CD4-positive, alpha-beta T cell treated with Interleukin-15 for 1 hour (primary cell): ENCODE data around the gene RHBDL1.
A peak's percentile ranks its signal among the peaks of the same experiment; 100 is the strongest.

ENCODE experiments used
- DNase-seq: peaks from one replicate; pipeline ENCODE4 v3.0.0-alpha.2; 2020

RHBDL1 gene

DNA sequence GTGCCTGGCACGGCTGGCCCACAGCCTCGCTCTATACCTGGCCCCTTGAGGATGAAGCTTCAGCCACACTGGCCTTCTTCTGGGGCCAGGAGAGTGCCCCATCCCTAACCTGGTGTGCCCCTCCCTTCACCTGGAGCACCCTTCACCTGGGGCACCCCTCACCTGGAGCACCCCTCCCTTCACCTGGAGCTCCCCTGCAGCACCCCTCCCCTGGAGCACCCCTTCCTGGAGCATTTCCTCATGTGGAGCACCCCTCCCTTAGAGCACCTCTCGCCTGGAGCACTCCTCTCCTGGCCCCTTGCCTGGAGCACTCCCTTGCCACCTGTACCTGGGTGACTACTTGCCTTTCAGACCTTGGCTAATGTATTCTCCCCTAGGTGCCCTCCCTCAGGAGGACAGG, 32.5 kb downstream of the RHBDL1 start:
- no peak for DNase-seq

DNA sequence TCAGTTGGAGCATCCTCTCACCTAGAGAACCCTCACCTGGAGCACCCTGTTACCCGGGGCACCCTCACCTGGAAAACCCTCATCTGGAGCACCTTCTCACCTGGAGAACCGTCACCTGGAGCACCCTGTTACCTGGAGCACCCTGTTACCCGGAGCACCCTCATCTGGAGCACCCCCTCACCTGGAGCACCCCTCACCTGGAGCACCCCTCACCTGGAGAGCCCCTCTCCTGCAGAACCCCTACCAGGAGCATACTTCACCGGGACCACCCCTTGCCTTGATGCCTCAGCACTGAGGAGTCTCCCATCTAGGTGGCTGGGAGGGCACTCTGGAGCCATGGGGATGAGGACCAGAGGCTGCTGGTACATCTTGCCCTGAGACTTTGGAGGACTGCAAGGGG, 33.5 kb downstream of the RHBDL1 start:
- no peak for DNase-seq

DNA sequence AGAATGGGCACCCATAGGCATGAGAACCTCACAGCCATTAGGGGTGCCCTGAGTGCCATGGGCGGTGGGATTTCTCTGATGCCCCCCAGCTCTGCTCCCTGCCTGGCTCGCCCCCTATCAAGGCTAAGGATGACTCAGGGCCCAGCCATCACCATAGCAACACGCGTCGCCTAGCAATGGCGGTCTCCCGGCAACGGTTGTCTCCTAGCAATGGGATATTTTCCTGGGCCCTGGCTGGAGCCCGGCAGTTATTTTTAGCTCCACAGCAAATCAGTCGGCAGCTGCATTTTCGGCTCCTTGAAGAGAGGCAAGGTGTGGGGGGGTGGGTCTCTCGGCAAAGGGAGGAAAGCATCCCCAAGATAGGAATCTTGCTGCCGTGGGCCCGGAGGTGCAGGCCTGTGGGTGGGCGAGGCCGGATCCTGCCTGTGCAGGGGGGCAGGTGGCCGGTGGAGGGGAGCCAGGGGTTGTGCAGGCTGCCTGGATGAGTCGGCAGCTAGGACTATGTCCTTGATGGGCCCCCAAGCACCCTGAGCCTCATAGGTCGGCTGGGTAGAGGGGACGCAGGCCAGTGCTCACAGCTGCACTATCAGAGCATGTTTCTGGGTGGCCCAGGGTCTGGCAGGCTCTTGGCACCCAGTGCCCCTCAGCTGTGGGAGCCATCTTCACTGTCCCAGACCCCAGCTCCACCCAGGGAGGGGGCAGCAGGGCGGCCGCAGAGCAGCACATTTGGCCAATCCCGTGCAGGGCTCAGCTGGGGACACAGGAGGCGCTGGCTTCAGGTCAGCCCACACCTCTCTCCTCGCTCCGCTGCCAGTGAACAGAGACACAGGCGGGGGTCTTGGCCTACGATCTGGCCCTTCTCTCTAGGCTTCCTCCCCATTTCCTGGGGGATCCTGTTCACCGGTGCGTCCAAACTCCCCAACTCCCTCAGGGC, 34.4 kb downstream of the RHBDL1 start:
- no peak for DNase-seq

DNA sequence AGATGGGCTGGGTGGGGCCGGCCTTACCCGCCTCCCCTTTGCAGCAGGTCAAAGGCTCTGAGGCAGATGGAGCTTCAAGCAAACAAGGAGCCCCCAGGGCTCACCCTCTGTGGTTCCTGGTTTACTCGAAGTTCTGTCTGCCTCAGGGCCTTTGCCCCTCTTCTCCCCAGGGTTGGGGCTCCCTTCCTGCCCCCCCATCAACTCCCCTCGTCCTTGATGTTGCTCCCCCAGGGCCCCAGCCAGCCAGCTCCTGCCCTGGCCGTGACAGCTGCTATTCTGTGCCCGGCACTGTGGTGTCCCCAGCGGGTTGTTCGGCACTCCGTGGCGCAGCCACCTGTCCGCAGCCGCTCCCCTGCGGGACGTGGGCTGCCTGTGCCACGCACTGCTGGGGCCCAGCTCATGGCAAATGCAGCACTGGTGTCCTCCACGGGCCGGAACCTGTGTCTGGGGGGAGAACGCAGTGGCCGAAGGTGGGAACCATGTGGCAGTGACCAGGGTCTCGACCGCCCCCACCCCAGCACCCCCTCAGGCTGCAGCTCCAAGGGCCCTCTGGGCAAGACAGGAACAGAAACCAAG, 35.1 kb downstream of the RHBDL1 start:
- DNase-seq, result no peak

DNA sequence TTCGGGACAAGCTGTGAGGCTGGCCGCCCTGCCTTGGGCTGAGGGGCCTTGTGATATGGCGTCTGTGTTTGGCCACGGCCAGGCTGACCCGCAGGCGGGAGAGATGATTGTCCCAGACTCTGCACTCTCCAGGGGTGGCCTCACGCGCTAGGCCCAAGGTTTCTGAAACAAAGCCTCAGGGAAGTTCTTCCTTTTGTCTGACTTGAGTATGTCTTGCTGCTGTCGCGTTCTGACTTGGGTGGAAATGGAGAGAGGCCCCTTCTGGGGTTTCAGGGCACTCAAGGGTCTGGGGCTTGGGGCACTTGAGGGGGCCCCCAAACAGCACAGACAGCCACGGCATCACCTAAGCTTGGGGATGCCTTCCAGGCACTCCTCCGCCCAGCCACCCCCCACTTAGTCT, 35.6 kb downstream of the RHBDL1 start:
- DNase-seq, result no peak

DNA sequence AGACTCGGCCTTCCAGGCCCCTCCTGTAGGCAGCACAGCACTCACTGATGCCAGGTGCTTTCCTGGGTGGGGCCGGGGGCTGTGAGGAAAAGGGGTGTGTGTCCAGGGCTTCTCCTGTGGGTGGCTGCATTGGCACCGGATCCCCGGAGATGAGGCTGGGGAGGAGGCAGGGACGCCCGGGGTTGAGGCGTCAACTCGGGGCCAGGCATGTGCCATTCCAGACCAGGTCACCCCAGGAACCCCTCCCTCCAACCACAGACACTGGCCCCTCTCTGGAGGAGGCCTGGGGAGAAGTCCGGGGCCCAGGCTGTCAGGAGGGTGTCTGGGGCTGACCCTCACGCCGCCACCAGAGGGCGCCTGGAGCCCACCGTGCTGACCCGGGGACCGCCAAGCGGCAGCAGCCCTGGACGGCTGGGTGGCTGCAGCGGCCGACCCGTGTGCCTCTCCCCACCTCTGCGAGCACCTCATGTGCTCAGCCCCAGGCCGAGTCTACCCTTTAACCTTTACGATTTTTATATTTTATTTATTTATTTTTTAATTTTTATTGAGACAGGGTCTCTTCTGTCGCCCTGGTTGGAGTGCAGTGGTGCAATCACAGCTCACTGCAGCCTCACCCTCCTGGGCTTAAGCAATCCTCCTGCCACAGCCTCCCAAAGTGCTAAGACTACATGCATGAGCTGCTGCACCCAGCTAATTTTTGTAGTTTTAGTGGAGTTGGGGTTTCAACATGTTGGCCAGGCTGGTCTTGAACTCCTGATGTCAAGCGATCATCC, 36.3 kb downstream of the RHBDL1 start:
- peak; percentile 78 for DNase-seq

DNA sequence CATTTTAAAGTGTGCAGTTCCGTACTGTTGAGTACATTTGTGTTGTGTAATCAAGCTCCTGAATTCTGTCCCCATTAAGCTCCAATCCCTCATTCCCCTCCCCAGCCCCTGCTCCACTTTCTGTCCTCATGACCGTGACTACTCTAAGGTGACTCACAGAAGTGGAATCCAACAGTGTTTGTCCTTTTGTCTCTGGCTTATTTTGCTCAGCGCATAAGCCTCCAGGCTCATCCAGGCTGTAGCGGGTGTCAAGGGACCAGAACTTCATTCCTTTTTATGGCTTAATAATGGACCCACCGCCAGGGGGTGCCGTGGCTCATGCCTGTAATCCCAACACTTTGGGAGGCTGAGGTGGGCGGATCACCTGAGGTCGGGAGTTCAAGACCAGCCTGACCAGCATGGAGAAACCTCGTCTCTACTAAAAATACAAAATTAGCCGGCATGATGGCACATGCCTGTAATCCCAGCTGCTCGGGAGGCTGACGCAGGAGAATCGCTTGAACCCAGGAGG, 37.3 kb downstream of the RHBDL1 start:
- DNase-seq, result peak; percentile 41

DNA sequence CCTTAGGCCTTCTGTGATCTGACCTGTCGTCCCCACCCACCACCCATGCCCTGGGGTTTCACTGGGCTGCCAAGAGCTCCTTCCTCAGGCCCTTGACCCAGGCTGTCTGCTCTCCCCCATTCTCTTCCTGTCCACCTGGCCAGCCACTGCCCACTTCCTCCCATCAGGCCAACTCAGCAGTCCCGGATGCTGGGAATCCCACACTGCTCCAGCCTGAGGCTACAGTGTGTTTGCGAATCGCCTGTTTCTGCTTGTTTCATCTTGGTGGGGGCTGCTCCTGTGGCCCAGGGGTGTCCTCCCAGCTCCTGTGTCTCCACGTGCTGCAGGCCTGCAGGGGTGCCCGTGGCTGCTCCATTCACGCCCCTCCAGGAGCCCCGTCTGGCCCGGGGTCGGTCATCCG, 38.6 kb downstream of the RHBDL1 start:
- DNase-seq, result no peak

DNA sequence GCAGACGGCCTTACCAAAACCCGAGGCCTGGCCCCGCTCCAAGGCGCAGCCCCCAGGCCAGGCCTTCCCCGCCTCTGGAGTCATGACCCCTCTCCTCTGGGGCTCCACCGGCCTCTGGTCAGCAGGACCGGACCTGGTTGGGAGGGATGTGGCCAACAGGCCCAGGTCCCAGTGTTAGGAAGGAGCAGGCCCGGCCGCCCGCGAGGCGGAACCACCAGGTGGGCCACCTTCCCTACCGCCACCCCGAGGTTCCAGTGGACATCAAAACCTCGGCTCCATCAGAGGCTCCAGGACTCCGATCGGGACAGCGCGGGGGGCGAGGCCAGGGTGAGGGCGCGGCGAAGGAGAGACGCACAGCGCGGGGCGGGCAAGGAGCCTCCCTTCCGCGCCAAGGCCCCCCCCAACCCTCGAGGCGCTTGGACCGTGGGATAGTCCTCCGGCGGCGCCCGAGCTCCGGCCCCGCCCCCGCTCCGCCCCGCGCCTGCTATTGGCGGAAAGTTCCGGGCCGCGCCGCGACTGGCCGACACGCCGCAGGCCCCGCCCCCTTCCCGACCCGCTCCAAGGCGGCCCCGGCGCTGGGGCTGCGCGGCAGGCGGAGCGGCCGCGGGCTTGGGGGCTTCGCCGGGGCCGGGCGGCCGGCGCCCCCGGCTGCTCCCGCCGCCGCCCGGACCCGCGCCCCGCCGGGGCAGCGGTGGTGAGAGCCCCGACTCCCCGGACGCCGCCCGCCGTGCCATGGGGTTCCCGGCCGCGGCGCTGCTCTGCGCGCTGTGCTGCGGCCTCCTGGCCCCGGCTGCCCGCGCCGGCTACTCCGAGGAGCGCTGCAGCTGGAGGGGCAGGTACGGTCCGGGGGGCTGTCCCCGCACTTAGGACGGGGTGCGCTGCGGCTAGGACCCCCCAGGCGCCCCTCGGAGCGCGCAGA, 39.3 kb downstream of the RHBDL1 start, which contains the start of gene METRN:
TSS of gene METRN (plus strand) at position 561 of the 919 bp plus-strand sequence. CDS start at position 733, 172 bp downstream.
- peak; percentile 85 for DNase-seq

DNA sequence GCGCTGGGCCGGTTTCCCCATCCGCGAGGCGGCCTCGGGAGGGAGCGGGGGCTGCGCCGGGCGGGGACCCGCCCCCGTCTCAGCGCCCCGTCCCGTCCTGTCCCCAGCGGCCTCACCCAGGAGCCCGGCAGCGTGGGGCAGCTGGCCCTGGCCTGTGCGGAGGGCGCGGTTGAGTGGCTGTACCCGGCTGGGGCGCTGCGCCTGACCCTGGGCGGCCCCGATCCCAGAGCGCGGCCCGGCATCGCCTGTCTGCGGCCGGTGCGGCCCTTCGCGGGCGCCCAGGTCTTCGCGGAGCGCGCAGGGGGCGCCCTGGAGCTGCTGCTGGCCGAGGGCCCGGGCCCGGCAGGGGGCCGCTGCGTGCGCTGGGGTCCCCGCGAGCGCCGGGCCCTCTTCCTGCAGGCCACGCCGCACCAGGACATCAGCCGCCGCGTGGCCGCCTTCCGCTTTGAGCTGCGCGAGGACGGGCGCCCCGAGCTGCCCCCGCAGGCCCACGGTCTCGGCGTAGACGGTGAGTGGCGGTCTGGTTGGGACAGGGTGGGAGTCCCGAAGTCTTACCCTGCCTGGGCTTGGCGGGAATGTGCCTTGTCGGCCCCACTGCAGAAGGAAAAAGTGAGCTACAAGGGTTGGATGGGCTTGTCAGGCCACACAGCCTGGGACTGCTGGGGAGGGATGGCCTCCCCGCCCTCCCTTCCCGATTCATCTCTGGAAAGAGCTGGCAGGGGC, 40.2 kb downstream of the RHBDL1 start:
- no peak for DNase-seq

DNA sequence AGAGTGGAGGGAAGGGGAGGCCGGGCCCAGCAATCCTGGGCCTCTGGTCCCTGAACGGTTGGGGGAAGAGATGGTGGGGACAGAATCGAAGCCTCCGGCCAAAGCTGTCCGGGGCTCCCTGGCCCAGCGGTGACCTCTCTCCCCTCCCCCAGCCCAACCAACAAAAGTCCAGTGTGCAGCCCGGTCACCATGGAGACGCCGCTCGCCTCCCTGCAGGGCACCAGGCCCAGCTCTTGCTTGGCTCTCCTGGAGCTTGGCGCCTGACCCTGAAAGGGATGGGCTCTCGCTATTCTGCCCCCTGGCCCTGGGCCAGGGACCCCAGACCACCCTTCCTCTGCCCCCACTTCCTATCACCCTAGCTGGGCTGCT, 40.7 kb downstream of the RHBDL1 start:
- no peak for DNase-seq

DNA sequence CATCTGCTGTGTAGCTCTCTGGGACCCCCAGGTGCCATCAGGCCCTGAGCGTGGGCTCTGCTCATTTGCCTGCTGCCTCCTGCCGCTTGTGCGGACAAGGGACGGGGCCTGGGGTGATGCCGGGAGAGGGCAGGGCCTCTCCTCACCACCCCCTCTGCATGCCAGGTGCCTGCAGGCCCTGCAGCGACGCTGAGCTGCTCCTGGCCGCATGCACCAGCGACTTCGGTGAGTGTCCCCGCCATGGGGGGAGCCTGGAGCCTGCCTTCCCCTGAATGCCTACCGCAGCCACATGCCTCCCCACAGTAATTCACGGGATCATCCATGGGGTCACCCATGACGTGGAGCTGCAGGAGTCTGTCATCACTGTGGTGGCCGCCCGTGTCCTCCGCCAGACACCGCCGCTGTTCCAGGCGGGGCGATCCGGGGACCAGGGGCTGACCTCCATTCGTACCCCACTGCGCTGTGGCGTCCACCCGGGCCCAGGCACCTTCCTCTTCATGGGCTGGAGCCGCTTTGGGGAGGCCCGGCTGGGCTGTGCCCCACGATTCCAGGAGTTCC, 41.4 kb downstream of the RHBDL1 start:
- no peak for DNase-seq

DNA sequence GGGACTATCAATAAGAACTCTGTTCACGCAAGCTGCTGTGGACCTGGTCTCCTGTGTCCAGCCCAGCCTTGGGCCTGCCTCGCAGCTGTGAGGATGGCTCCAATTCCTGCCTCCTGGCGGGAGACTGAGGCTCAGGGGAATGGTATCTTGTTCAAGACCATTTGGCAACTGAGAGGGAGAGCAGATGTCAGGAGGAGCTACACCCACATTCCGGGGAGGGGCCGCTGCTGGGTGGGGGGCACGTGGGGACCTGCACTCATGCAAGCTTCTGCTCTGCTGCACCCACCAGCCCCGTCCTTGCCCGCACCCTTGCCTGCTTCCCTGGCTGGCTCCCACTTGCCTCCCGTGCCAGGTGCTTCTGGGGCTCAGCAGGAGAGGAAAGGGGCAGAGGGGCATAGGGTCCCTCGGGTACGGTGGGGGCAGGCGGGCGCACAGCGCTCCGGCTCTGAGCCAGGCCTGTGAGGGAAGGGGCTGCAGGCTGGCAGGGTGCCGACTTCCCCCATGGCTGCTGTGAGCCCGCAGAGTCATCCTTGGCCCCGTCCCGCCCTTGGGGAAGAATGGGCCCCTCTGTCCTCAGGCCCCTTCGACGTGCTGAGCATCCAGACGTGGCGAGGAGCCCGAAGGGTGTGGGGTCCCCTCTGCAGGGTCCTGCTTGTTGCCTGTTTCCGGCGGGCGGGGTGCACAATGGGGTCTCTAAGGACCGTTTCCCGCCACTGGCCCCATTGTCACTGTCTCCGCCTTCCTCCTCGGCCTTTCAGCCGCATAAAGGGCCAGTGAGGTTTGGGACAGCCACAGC, 42.2 kb downstream of the RHBDL1 start:
- DNase-seq, result no peak

DNA sequence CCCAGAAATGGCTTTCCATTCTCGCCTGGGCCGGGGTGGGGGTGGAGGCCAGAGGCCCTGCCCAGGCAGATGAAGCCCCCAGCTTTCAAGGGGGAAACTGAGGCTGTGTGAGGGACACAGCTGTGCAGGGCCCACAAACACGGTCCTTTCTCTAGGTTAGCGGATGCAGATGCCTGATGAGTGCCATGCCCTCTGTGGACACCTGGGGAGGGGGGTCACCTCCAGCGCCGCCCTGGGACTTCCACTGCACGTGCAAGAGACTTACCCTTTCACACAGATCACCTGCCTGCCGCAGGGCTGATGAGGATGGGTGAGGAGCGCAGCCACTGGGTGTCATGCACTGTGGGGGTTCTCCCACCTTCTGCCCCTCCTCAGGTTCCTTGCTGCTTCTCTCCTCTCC, 42.9 kb downstream of the RHBDL1 start:
- DNase-seq, result no peak

DNA sequence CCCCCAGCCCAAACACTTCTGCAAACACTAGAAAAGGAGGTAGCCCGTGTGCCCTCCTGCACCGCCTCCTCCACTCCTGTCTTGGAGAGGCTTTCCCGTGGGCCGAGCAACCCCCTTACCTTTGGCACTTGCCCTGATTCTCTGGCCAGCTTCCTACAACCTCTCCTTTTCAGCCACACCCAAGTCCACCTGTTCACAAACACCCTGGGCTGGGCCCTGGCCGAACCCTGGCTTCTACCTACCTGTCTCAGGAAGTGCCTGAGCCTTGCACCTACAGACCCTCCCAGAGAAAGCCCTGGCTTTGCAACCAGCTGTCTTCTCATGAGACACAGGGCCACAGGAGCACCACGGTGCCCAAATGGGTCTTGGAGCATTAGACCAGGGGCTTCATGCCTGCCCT, 43.5 kb downstream of the RHBDL1 start:
- no peak for DNase-seq

DNA sequence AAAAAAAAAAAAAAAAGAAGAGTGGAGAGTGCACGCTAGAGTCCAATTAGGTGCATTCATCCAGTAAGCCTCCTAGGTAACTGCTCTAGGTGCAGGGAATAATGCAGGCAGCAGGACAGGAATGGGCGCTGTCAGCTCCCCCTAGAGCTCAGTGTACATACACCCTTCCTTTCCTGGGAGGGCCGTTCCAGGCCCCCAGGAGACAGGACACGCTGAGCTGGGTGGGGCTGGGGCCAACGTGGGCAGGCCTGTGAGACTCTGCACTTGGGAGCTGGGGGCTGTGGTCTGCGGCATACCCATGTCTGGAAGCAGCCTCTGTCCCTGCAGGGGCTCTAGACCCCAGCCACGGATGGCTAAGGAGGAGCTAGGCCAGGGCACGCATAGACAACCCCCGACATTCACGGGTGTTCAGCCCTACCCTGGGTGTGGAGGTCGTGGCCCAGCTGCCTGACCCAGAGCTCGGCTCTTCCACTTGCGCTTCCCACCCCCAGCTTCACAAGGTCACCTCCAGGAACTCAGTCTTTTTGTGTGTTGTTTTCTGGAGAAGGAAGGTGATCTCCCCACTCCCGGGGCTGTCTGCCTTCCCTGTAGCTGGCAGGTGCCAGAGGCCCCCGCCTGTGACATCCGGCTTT, 44.5 kb downstream of the RHBDL1 start:
- DNase-seq, result no peak

DNA sequence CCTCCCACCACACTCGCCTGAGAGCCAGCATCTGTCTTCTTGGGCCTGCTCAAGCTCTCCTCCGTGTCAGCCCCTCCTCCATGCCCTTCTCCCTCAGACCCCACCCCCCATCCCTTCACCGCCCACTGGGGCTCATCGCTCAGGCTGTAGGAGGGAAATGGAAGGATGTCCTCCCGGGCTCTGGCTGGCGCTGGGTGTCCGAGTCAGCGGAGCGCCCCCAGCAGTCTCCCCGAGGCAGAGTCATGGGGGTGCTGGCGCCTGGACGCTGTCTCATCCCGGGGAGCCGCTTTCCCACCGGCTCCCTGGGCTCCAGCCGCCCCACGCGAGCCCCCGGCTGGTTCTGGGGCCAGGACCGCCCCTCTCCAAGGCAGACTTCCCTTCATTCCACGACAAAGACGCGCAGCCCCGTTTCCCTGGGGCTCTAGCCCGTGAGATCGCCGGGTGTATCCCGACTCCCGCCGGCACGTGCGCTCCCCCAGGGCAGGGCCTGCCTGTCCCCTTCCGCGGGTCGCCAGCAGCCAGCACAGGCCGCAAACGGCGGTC, 45.0 kb downstream of the RHBDL1 start:
- DNase-seq, result no peak

DNA sequence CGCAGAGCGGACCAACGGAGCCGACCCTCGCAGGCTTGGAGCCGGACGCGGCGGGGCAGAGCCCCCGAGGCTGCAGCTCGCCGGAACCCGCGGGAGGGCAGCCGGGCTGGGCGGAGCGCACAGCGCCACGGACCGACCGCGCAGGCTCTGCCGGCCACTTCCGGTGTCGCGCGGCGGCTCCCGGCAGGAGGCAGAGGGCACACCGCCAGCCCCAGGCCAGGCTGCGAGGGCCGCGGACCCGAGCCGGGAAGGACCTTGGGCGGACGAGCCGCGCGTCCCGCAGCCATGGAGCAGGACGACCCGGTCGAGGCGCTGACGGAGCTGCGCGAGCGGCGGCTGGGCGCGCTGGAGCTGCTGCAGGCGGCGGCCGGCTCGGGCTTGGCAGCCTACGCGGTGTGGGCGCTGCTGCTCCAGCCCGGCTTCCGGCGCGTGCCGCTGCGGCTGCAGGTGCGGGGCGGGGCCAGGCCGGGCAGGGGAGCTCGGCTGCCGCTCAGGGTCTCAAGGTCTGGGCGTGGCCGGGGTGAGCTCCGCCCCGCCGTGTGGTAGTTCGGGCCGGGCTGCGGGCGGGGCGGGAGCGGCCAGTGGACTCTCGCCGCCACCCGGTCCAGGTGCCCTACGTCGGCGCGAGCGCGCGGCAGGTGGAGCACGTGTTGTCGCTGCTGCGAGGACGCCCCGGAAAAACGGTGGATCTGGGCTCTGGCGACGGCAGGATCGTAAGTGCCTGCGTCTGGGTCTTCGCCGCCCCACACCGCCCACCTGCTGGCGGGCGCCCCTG, 45.7 kb downstream of the RHBDL1 start, which contains the start of gene ANTKMT:
TSS of gene ANTKMT (plus strand) at position 157 of the 775 bp plus-strand sequence. CDS start at position 286, 129 bp downstream.
- peak; percentile 85 for DNase-seq
